ENCODE data around the gene ATAT1.

ATAT1 gene

GRCh38 chr6:30601815-30602641 is 24.6 kb upstream of the ATAT1 start:
- H3F3A ChIP-seq (ENCODE audit: insufficient read depth, low read length): peaks cover 74% of the 10 kb centered on the region

GRCh38 chr6:30603961-30604360 is 22.7 kb upstream of the ATAT1 start:
- Histone ChIP-seq H2AFZ (ENCODE audit: low read length) (no peak overlapping the region), H3K4me2 (ENCODE audit: low read depth, low read length) (no peak overlapping the region), H3K27me3 (replicated peaks; ENCODE audit: insufficient read depth, low read length) (no peaks in the 10 kb centered on the region), H3K9ac (ENCODE audit: low read length) (no peak overlapping the region), H3K4me1 (ENCODE audit: low read length) (no peaks in the 10 kb centered on the region), H3K27ac (ENCODE audit: low read length) (no peak overlapping the region), H3K9me3 (replicated peaks; ENCODE audit: insufficient read depth, low read length) (no peaks in the 10 kb centered on the region), H3K79me2 (ENCODE audit: low read length) (peaks cover 38% of the 10 kb centered on the region), H3K36me3 (replicated peaks; ENCODE audit: insufficient read depth, low read length) (peaks cover 47% of the 10 kb centered on the region), H3K4me3 (ENCODE audit: low read length) (no peak overlapping the region), H3F3A (ENCODE audit: insufficient read depth, low read length) (peaks cover 57% of the 10 kb centered on the region), H4K20me1 (ENCODE audit: insufficient read depth, low read length) (peaks cover 12% of the 10 kb centered on the region; the same call in 1 of the 2 replicates), H3K9me2 (replicated peaks; ENCODE audit: insufficient read depth, low read length) (no peaks in the 10 kb centered on the region)
- TF ChIP-seq CTCF (IDR thresholded peaks at IDR 0.05; ENCODE audit: low read length) (no peak), EZH2phosphoT487 (IDR thresholded peaks at IDR 0.05; ENCODE audit: low read length) (no peak), EZH2 (optimal IDR thresholded peaks at IDR 0.05; ENCODE audit: low read depth, low read length) (no peak)
- DNase-seq: no peak

More at GRCh38 chr6:30601815-30602641, 24.6 kb upstream of the ATAT1 start:
- peaks cover 24% of the 10 kb centered on the region for H3K79me2 ChIP-seq (ENCODE audit: low read length)
- no peaks in the 10 kb centered on the region for H3K27me3 ChIP-seq (replicated peaks; ENCODE audit: insufficient read depth, low read length)
- H3K9me3 ChIP-seq (replicated peaks; ENCODE audit: insufficient read depth, low read length): no peaks in the 10 kb centered on the region
- H3K4me2 ChIP-seq (ENCODE audit: low read depth, low read length): no peak overlapping the region
- no peak overlapping the region for H3K9ac ChIP-seq (ENCODE audit: low read length)
- no peaks in the 10 kb centered on the region for H3K9me2 ChIP-seq (replicated peaks; ENCODE audit: insufficient read depth, low read length)
- no peaks in the 10 kb centered on the region for H3K4me1 ChIP-seq (ENCODE audit: low read length)
- H3K4me3 ChIP-seq (ENCODE audit: low read length): no peak overlapping the region
- DNase-seq: no peak
- no peak overlapping the region for H2AFZ ChIP-seq (ENCODE audit: low read length)
- TF ChIP-seq CTCF (IDR thresholded peaks at IDR 0.05; ENCODE audit: low read length): no peak
- TF ChIP-seq EZH2phosphoT487 (IDR thresholded peaks at IDR 0.05; ENCODE audit: low read length): no peak
- no peak for TF ChIP-seq EZH2 (optimal IDR thresholded peaks at IDR 0.05; ENCODE audit: low read depth, low read length)
- H3K36me3 ChIP-seq (replicated peaks; ENCODE audit: insufficient read depth, low read length): peaks cover 44% of the 10 kb centered on the region
- peaks cover 12% of the 10 kb centered on the region; the same call in 1 of the 2 replicates for H4K20me1 ChIP-seq (ENCODE audit: insufficient read depth, low read length)
- no peak overlapping the region for H3K27ac ChIP-seq (ENCODE audit: low read length)

GRCh38 chr6:30610065-30610464 is 16.6 kb upstream of the ATAT1 start:
- Histone ChIP-seq H3K4me1 (ENCODE audit: low read length) (peaks cover 8% of the 10 kb centered on the region; the same call in 1 of the 2 replicates), H3K36me3 (replicated peaks; ENCODE audit: insufficient read depth, low read length) (peaks cover 25% of the 10 kb centered on the region; the same call in 1 of the 2 replicates), H4K20me1 (ENCODE audit: insufficient read depth, low read length) (no peaks in the 10 kb centered on the region; the same call in 1 of the 2 replicates), H3K4me3 (ENCODE audit: low read length) (no peak overlapping the region), H3K79me2 (ENCODE audit: low read length) (peaks cover 88% of the 10 kb centered on the region), H3K4me2 (ENCODE audit: low read depth, low read length) (no peak overlapping the region), H3K27ac (ENCODE audit: low read length) (no peak overlapping the region), H3K9ac (ENCODE audit: low read length) (no peak overlapping the region), H2AFZ (ENCODE audit: low read length) (no peak overlapping the region), H3K9me3 (replicated peaks; ENCODE audit: insufficient read depth, low read length) (no peaks in the 10 kb centered on the region), H3K9me2 (replicated peaks; ENCODE audit: insufficient read depth, low read length) (no peaks in the 10 kb centered on the region), H3K27me3 (replicated peaks; ENCODE audit: insufficient read depth, low read length) (no peaks in the 10 kb centered on the region), H3F3A (ENCODE audit: insufficient read depth, low read length) (peaks cover 29% of the 10 kb centered on the region)
- TF ChIP-seq EZH2phosphoT487 (IDR thresholded peaks at IDR 0.05; ENCODE audit: low read length) (no peak), CTCF (IDR thresholded peaks at IDR 0.05; ENCODE audit: low read length) (no peak), EZH2 (optimal IDR thresholded peaks at IDR 0.05; ENCODE audit: low read depth, low read length) (no peak)
- DNase-seq: no peak
